GM18498 (cell line): ENCODE data around the gene TRMU.

Source experiments
- ATAC-seq: cut with Tn5 transposase; IDR thresholded peaks from one replicate; pipeline ENCODE4 v1.9.1; 2021; ENCODE audit warnings: mild to moderate bottlenecking, moderate library complexity; ENCODE audit not compliant: unreplicated experiment

Gene TRMU, protein sequence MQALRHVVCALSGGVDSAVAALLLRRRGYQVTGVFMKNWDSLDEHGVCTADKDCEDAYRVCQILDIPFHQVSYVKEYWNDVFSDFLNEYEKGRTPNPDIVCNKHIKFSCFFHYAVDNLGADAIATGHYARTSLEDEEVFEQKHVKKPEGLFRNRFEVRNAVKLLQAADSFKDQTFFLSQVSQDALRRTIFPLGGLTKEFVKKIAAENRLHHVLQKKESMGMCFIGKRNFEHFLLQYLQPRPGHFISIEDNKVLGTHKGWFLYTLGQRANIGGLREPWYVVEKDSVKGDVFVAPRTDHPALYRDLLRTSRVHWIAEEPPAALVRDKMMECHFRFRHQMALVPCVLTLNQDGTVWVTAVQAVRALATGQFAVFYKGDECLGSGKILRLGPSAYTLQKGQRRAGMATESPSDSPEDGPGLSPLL

DNA sequence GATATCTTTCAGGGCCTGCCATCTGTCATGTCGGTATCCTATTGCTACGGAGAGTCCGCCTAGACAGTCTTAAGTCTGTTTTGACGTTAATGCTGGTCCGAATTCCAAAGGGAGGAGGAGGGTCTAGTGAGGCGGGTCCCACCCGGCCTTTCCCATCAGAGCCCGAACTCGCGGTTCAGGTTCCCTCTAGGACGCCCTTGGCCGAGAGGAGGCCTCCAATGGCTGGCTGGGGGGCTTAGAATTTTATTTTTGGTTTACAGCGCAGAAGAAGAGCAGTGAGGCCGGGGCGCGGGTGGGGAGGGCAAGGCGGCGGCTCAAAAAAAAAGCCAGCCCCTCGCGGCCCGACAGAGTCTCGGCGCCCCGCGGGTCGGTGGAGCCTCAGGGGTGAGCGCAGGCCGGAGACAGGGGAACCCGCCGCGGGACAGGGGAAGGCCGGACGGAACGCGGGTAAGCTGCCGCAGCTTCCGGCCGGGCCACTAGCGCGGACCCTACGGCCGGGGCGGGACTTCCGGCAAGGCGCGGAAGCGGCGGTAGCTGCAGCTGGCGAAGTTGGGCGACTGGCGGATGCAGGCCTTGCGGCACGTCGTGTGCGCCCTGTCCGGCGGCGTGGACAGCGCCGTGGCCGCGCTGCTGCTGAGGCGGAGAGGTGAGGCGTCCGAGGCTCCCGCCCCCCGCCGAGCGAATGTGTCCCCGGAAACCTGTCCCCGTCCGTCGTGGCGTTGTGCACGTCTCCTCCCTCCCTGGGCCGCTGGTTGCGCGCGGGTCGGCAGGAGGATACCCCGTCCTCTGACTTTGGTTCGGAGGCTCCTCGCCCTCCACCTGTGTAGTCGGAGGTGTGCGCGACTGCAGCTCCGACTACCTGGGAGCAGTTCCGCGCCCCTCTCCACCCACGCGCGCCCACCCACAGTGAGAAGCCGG, at the start of gene TRMU:
TSS of gene TRMU (plus strand) at position 514 of the 918 bp plus-strand sequence. CDS start at position 565, 51 bp downstream.
- peak; percentile 88 for ATAC-seq

DNA sequence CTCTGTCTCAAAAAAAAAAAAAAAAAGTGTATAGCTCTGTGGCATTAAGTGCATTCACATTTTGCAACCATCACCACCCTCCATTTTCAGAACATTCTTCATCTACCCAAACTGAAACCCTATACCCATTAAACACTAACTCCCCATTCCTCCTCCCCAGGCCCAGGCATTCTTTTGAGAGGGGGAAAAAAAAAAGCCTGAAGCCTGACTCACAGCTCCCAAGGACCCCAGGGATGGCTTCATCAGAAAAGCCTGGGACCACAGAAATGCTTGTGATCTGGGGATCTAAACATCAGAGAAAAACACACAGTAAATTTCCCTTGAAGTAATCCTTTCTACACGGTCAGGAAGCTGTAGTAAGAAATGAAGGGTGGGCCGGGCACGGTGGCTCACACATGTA, 49.5 kb upstream of the TRMU start:
- ATAC-seq, result no peak

DNA sequence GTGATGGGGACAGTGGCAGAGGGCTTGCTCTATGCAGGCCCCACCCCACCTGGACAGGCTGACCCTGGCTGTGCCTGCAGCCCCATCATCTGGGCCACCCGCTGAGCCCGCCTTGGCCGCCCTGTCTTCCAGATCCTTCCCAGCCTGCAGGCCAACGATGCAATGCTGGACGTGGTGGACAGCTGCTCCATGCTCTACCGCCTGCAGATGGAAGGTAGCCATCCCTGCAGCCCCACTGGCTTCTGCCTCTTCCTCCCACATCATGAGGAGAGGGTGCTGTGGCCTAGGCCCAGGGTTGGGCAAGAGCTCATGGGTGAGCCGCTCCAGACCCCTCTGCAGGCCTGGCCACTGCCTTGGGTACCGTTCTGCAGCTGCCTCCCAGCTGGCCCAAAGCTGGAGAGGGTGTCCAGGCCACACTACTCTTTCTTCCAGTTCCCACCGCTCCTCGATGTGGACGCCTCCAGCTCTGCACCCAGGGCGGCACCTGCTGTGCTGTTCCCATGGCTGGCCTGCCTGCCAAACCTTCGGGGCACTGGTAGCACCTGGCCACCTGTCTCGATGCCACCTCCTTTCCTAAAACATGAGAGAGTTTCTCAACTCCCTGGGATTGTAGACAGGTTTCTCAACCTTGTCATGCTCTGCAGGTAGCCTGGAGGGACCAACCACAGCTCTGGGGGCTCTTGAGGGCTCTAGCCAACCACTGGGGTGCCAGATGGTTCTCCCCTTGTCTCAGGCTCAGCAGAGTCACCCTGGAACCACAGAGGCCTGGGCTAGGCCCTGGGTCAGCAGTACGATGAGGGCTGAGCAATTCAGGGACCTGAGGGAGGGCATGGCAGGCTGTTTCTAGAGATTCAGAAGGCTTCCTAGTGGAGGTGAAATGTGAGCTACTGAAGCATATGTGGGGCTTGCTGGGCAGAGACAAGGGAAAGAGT, 48.3 kb upstream of the TRMU start:
- no peak for ATAC-seq

DNA sequence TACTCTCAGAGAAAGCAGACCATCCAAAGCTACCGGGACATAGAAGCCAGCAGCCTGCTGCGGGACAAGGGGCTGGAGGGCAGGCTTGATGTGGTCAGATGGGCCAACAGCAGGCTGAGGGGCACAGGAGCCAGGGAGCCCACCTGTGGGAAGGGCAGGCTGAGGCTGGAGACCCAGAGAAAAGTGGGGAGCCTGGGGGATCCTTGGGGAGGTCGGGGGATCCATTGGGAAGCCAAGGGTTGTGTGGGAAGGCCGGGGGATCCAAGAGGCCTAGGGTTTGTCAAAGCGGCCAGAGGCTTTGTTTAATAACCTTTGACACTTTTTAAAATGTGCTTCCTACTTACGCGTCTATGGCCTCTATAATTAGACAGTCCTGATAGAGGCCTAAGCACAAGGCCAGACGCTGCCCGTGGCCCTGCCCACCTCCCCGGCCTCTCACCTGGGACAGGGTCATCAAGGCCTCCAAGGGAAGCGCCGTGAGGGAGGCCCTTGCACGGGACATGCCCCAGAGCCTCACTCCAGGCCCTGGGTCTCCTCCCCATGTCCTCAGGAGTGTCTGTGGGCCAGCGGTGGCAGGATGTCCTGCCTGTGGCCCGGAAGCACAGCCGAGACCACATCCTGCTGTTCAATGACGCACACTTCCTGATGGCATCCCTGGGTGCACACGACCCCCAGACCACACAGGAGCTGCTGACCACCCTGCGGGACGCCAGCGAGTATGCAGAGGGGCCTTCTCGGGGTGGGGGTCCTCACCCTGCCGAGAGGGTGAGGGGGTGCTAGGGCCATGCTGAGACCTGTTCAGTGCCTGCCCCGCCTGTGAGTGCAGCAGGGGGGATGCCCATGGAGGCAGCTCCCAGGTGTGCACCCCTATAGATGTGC, 47.4 kb upstream of the TRMU start:
- peak; percentile 80 for ATAC-seq

DNA sequence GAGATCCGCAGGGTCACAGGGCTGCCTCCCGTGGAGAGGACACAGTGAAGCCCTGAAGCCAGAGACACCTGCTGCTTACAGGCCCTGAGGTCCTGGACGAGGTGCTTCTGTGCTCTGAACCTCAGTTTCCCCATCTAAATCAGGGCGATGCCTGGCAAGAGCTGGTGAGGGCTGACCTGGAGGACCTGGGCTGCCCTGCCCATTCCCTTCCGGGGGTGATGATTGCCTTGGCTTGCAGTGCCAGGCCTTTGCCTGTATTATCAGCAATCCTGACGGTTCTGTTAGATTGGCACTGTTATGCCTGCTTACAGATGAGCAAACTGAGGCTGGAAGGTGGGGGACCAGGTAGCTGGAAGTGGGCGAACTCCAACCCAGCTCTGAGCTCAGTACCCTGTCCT, 46.7 kb upstream of the TRMU start:
- ATAC-seq, result no peak

DNA sequence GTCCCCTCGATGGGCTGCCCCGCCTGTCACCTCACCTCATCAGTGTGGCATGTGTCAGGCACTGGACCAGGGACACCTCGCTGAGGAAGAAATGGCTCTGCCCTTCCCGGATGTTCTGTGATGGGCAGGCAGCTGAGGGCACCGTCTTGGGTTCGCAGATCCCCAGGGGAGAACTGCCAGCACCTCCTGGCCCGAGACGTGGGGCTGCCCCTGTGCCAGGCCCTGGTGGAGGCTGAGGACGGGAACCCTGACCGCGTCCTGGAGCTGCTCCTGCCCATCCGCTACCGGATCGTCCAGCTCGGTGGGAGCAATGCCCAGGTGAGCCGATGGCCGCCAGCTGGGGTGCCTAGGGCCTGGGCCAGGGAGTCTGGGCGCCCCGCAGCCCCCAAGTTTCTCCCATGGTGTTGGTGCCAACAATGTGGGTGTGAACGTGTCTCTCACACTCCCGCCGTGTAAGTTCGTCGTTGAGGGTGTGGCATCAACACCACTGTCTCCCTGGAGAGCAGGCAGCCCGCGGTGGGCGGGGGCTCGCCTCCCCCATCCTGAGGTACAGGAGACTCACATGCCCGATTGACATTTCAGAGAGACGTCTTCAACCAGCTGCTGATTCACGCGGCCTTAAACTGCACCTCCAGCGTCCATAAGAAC, 46.1 kb upstream of the TRMU start:
- ATAC-seq, result no peak

DNA sequence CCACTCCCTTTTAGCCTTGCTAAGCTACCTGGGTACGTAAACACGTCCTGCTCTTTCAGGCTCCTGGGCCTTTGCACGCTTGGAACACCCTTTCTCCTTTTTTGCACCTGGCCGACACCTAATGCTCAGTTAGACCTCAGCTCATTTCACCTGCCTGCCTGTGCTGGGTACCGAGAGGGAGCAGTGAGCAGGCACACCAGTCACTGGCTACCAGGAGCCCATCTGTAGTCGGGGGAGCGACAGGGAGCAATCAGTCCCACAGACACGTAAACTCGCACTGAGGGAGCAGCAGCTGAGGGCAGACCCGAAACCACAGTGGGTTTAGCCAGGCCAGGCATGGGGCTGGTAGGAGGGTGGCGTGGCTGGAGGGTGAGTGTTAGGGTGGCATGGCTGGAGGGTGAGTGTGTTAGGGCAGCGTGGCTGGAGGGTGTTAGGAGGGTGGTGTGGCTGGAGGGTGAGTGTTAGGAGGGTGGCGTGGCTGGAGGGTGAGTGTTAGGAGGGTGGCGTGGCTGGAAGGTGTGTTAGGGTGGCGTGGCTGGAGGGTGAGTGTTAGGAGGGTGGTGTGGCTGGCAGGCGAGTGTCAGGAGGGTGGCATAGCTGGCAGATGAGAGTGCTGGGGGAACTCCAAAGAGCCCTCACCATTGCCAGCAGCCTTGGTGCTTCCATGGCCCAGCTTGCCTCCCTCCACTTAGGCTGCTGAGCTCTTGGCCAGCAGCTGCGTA, 45.2 kb upstream of the TRMU start:
- no peak for ATAC-seq

DNA sequence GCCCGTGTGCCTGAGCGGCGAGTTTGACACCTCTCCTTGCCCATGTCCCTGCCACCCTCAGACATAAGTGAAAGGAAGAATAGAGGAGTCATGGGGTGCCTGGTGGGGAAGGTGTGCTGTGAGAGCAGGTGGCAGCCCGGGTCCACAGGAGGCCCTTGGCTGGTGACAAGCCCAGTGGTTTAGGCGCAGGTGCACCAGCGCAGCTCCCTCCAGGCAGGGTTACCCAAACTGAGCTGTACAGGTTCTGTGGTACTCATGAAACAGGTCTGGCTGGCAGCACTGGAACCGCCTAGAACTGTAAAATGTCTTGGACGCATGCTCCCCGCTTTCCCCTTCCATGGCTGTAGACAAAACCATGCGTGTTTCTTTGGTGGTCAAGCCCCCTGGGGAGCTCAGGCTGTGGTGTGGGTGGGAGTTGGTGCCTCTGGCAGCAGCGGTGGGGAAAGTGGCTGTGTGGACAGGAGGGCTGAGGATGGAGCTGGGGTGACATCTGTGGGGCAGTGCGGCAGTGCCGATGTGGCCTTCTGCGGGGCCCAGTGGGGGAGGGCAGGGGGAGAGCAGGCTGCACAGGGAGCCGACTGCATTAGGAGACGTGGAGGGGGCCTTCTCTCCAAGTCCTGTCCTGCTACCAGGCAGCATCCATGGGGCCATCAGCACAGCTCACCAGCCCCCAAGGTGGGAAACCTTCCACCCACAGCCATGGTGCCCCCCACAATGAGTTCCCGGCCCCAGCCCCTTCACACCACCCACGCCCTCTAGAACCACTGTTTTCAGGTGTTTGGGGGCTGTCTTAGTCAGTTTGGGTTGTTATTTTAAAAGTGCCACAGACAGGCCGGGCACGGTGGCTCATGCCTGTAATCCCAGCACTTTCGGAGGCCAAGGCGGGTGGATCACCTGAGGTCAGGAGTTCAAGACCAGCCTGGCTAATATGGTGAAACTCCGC, 44.4 kb upstream of the TRMU start:
- no peak for ATAC-seq

DNA sequence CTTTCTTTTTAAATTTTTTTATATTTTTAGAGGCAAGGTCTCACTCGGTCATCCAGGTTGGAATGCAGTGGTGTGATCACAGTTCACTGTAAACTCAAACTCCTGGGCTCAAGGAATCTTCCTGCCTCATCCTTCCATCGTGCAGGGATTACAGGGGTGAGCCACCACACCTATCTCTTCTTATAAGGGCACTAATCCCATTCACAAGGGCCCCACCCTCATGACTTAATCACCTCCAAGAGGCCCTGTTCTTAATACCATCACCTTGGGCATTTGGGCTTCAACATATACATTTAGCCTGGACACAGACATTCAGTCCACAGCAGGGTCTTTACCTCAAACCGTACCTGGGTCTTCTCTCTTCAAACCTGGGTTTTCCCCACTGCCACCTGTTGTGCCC, 43.3 kb upstream of the TRMU start:
- ATAC-seq, result no peak

DNA sequence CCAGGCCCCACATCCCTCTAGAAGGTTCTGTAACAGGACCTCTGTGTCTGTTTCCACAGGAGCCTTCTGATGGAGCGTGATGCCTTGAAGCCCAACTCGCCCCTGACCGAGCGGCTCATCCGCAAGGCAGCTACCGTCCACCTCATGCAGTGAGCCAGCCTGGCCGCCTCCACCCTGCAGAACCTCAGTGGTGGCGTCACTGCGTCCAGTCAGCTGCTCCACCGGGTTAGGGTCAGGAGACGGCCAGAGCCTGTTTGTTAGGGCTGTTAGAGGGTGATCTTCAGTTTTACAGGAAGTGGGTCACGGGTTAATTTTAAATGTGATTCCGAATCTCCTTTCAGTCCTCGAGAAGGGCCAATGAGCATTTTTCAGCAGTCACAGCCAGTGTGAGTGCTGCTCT, 42.8 kb upstream of the TRMU start:
- no peak for ATAC-seq

DNA sequence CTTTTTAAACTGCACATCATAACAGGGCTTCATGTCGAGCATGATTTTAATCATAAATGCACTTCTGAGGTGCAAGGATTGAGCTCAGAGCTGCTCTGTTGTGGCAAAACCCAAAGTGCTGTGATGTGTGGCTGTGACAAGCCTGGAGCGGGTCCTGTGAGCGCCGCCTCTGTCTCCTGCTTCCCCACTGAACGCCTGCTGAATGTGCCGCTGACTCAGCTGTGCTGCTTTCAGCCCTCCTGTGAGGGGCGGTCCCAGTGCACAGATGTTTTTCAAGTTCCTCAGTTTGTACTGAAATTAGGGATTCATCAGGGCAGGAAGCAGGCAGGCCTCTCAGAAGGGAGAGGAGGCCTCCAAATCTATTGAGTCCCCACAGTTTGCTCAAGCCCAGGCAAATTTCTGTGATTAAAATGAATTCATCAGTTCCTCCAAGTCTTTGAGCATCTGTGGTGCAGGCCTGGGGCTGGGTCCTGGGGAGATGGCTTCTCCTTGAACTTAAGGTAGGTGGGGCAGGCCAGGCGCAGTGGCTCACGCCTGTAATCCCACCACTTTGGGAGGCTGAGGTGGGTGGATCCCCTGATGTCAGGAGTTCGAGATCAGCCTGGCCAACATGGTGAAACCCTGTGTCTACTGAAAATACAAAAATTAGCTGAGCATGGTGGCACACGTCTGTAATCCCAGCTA, 41.8 kb upstream of the TRMU start:
- no peak for ATAC-seq

DNA sequence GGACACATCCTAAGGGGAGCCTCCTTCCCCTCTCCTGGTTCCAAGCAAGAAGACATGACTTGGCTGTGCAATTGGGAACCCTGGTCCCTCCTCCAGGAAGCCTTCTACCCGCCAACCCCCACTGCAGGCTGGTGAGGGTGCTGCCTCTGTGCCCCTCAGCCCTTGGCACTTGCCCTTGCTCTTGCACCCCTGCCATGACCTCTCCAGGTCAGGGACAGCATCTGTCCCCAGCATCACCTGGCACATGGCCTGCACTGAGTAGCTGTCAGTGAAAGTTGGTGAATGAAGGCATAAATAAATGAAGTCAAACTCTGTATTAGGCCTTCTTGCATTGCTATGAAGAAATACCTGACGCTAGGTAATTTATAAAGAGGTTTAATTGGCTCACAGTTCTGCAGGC, 40.7 kb upstream of the TRMU start:
- ATAC-seq, result no peak

DNA sequence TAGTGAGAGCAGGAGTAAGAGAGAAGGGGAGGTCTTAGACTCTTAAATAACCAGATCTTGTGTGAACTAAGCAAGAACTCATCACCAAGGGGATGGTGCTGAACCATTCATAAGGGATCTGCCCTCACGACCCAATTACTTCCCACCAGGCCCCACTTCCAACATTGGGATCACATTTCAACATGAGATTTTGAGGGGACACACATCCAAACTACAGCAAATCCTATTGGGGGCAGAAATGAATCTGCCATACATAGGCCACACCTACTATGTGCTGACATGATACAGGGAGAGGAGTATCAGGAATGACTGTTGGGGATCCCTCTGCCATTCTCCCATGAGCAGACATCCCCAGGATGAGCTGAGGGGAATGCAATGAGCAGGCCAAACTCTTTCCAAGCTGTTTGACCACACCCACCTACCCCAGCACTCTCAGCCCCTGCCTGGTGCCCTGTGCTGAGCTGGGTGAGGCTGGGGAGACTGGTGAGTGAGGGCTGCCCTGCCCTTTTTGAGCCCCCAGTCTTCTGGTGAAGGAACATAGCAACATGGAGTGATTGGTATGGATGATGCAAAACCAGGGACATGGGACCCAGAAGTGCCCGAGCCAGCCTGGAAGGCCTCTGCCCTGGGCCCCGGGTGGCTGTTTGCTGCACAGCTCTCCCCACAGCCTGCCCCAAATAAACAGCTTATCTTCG, 40.1 kb upstream of the TRMU start:
- no peak for ATAC-seq

DNA sequence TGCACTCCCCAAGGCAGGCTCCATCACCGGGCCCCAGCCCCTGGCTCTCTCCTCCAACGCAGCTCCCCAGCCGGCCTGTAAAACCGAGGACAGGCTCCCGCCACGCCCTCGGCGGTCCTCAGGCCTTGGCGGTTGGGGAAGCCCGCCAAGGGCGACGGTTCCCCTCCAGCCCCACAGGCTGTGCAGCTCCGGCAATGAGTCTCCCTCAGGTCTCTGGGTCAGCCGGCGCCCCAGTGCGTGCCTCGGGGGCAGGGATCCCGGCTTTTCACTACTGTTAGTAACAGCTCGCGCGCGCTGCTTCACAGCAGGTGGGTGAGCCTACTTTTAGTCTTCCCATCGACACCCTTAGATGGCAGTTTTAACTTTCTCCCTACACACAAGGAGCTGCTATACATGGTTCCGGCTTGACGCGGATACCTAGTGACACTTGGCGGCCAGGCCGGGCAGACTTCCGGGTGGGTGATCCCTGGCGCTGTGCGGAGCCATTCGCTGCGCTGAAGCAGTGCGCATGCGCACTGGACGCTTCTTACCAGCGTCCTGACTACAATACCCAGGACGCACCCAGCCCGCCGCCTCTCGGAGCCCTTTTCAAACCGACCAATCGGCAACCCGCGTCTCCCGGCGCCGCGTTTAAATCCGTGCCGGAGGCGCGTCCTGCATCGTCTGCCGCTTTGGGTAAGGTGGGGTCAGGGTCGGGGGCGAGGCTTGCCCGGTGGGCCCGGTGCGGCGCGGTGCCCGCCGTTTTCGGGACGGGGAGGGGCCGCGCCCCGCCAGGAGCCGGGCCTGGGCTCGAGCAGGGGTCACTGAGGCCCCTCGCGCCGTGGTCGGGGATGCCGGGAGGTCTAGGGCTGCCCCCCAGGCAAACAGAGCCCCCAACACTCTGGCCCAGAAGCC, 39.0 kb upstream of the TRMU start, which contains the start of gene GTSE1:
TSS of gene GTSE1 (plus strand) at position 614 of the 894 bp plus-strand sequence. CDS start 531 bp downstream, outside the sequence.
- ATAC-seq, result peak; percentile 92

DNA sequence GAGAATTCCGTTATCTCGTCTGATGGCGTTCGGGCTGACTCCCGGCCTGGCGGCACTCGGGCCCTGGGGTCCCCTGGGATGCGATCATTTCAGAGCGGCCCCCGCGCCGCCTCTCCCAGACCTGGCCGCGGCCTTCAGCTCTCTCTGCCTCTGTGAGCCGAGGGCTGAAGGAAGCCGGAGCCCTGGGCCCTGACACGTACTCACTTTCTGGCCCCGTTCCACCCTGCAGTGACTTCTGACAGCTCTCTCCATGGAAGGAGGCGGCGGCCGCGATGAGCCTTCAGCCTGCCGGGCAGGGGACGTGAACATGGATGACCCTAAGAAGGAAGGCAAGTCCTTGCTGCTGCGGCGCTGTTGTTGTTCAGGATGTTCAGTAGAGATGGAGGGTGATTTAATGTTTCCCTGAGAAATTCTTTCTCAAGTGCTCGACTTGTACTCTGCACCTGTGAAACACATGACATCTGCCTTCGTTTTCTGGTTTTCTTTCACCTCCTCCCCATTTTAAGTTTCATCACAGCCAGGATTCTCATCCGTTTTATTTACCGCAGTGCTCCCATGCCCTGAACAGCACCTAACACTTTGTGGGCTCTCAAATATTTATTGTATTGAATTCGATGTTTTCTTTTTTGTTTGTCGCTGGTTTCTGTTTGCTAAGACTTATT, 38.2 kb upstream of the TRMU start:
- peak; percentile 22 for ATAC-seq
